NAMALWA (cell line): ENCODE data around the gene REPIN1.

Source experiments
- DNase-seq: peaks from one replicate; pipeline ENCODE4 v3.0.0-alpha.2; 2015; ENCODE audit warnings: low spot score

Gene REPIN1

DNA sequence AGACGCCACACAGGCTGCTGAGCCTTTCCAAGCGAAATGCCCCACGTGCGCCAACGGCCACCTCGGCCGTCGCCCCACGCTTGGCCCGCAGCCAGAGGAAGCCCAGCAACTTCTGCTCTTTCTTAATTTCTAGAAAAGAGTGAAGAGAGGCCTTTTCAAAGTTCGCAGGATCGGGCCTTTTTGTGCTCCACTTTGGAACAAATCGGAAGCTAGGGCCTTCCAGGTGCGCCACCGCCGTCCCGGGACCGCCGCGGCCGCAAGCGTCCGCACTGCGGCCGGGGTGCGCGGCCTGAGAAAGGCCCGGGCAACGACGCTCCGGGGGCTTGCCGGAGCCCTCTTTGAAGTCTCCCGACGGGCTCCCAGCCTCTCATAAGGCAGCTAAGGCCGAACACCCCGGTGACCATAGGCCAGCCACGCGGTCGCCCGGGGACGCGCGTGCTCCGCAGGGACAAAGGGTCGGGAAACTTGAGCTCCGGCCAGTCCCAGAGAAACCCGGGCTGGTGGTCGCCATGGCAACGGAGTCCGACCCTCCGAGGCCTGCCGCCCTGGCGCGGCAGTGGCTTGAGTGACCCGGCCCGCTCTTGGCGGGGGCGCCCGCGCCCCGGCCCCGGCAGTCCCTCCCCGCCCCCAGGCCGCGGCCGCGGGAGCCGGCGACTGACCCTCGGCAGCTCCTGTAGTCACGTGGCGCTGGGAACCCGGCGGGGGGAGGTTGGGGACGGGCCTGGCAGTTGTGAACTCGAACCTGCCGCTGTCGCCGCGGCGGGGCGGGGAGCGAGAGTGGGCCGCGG lies at the start of gene REPIN1:
Gene REPIN1, plus strand, starts transcription at position 727 of the 788 bp plus-strand sequence. CDS start 890 bp downstream, outside the sequence.
- peak; percentile 97 for DNase-seq

DNA sequence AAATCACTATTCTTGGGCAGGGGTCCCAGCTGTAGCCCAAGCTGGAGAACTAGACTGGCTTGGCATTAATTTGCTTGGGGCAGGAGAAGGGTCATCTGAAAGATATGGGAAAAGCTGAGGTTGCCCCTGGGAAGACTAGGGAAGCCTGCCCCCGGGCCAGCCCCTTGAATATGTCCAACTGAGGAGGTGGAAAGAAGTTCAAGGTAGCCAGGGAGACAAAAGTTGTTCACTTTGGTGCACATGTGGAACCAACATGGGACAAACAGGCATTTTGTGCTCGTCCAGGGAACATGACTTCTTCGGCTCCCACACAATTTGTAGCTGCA lies 46.9 kb upstream of the REPIN1 start:
- no peak for DNase-seq

DNA sequence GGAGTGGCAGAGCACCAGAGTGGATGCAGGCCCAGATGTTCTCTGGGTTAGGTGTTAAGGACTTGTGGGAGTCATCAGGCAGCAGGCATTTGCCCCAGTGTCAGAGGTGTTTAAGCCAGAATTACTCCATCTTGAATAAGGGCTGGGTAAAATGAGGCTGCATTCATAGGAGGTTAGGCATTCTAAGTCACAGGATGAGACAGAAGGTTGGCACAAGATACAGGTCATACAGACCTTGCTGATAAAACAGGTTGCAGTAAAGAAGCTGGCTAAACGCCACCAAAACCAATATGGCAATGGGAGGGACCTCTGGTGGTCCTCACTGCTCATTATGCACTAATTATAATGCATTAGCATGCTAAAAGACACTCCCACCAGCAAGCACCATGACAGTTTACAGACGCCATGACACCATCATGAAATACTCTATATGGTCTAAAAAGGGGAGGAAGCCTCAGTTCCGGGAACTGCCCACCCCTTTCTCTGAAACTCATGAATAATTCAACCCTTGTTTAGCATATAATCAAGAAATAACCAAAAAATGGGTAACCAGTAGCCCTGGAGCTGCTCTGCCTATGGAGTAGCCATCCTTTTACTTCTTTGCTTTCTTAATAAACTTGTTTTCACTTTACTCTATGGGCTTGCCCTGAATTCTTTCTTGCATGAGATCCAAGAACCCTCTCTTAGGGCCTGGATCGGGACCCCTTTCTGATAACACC lies 46.3 kb upstream of the REPIN1 start:
- DNase-seq: peak; percentile 89

DNA sequence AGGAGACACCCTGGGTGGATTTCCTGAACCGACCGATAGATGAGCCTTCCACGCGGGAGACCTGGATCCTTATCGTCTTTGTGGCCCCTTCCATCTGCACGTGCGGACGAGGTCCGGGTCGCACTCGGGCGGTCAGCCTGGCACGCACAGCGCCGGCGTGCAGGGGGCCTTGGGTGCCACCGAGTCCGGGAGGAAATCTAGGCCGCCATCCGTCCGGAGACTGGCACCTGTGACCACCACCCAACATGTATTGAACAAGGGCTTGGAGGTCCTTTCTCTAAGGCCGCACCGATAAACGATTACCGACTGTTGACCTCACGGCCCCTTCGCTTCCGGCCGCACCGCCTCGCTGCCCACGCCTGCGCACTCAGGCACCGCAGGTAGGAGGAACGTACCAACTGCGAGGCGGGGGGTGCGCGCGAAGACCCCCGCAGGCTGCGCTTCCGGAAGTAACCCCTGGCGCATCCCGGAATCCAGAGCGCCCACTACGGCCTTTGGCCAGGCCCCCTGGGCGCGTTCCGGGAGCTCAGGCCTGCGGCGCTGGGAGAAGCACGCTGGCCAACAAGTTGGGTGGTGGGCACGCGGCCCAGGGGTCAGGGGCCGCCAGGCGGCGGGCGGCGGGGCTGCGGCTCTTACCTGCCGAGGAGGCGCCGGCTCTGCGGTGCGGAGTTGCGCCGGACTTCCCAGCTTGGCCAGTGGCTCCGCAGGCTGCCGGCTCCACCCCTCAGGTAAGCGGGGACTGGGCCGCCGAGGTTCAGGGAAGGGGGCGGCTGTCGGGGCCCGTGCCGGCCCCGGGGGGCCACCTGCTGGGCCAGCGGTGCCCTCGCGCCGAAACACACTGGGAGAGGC lies 45.6 kb upstream of the REPIN1 start, which contains the start of the genes ACTR3C and LRRC61:
Gene ACTR3C, minus strand, starts transcription at position 713 of the 849 bp plus-strand sequence. CDS start 28,249 bp downstream, outside the sequence.
Gene LRRC61, plus strand, starts transcription at position 523 of the 849 bp plus-strand sequence. CDS start 13,507 bp downstream, outside the sequence.
- peak; percentile 54 for DNase-seq

DNA sequence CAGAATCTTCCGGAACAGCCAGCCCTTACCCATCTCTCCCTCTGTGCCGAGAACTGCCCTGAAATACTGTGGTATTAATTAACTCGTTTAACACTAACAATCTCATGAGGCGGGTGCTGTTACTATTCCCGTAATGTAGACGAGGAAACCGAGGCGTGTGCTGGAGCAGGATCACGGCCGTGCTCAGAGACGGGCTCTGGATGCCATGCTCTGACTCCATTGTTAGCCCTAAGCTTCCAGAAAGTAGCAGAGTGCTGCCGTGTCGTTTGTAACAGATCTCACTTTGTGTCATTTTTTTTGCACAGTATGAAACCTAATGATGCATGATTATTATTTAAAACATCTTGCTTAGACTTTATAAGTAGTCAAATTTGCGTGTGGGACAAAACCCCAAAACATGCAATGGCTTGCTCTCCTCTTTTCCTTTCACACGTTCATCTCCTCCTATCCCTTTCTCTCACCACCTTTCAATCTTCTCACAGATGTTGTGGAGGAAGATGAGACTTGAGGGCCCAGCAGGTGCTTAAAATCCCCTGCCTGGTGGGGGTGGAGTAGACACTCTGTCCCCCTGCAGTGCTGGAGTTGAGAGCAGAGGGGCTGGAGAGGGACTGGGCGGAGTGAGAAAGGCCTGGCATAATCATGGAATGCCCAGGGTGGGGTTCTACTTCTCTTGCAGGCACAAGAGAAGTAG lies 44.8 kb upstream of the REPIN1 start:
- peak; percentile 44 for DNase-seq

DNA sequence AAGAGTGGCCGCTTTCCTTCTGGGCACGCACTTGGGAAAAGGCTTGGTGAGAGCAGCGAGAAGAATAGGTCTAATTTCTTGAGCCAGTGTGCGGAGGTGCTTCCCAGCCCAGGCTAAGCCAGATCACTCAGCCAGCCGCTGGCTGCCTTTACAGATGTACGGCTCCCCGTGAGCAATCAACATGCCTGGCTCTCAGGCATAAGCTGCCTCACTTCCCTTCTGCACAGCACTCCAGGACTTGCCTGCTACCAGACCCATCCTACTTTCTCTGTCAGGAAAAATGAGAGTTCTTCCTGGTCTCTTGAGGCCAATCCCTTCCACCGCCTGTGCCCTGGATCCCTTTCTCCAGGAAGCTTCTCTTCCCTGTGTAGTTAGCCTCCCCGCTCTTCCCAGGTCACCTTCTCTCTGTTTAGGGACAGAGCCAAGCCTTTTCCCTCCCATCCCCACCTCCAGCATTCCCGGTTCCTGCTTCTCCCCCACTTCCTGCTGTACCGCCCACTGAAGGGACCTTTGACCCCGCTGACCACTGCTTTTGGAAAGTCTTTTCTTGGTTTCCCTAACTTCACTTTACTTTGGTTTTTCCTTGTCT lies 44.2 kb upstream of the REPIN1 start:
- no peak for DNase-seq

DNA sequence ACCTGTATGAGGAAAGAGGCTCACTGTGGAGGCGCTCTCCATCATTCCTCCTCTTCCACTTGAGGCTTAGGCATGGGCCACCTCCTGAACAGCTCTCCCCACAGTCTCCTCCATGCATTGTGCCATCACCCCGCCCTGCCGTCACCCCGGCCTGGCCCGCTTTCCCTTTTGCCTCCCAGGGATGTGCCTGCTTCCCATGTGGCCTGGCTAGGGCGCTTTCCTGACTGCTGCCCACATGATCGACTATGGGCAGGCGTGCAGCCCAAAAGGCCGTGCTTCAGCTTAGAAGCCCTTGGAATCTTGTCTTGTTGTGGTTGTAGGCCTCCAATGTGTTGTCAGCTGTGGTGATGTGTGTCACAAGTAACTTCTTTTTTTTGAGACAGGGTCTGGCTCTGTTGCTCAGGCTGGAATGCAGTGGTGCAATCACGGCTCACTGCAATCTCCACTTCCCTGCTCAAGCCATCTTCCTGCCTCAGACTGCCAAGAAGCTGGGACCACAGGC lies 43.5 kb upstream of the REPIN1 start:
- no peak for DNase-seq

DNA sequence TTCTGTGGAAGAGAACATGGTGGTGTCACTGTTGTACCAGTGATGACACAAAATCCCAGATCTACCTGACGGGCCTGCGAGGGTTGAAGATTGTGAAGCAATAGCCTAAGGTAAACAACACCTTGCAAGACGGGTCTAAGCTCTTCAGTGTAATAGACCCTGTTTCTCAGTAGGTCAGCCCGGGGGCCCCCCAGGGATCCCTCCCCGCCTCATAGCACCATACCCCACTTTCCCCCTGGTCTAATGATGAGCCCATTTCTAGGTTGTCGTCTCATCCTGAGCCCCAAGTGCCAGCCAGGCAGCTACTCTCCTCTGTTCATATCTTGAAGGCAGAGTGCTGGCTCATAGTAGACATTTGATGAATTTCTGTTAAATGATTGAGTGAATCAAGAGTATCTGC lies 42.7 kb upstream of the REPIN1 start:
- no peak for DNase-seq

DNA sequence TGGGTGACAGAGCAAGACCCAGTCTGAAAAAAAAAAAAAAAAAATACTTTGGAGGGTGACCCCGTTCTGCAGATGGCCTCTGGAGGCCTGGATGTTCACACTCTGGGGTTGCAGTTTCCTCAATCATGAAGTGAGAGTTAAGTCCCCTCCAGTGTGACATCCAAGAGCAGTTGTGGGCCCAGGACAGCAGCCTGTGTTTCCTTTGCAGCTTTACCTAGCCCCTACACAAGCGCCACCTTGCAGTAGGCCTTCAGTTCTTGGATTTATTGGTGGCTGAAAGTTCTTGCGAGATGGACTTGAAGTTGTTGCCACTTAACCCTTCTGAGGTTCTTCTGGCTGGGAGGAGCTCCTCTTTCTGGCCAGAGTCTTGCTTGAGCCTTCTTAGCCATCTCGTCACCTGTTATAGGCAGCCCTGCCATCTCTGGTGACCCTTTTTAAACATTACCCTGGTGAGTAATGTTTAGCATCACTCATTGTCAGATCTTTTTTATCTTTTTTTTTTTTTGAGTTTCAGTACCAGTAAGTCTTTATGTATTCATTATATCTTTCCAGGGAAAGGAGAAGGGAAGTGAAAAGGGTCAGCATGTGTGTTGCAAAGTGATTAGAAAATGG lies 41.9 kb upstream of the REPIN1 start:
- no peak for DNase-seq

DNA sequence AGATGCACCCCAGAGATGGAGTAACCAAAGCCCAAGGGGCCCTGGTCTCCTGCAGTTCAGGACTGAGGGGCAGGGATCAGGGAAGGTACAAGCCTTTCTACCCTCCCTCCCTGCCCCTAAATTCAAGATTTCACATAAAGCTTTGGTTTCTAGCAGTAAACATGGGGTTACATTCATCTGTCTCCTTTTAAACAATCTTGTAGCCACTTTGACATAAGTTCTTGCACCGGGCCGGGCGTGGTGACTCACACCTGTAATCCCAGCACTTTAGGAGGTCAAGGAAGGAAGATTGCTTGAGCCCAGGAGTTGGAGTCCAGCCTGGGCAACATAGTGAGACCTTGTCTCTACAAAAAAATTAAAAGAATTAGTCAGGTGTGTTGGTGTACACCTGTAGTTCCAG lies 41.3 kb upstream of the REPIN1 start:
- DNase-seq: no peak

DNA sequence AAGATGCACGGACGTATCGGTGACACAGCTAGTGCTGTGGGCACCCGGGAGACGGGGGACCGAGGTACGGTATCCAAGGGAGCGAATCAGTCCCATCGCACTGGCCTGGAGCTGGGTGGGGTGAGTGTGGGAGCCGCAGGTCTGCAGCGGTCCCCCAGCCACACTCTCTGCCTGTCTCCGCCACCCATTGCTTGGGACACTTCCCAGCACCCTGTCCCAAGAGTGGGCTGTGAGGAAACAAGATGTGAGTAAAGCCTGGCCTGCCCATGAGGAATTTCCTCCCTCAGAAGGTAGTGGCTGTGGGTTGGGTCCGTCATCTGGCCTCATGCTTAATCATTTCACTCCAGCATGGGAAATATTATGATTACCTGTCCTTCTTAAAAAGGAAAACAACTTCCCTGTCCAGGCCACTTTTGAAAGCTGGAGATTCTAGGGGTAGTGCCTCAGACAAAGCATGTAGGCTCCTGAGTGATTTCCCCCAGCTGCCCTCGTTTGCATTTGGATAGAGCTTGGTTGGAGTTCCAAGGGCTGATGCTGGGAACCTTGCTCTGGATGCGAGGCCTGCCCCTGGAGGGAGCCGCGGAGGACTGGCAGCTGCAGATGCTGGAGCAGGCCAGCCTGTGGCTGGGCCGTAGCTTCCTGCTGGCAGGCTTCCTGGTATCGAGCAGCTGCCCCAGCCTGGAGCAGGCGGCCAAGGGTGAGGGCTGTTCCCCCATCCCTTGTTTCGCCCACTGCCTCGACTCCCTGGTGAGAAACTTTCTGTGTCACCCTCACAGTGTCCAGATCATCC lies 39.1 kb upstream of the REPIN1 start:
- DNase-seq: no peak

DNA sequence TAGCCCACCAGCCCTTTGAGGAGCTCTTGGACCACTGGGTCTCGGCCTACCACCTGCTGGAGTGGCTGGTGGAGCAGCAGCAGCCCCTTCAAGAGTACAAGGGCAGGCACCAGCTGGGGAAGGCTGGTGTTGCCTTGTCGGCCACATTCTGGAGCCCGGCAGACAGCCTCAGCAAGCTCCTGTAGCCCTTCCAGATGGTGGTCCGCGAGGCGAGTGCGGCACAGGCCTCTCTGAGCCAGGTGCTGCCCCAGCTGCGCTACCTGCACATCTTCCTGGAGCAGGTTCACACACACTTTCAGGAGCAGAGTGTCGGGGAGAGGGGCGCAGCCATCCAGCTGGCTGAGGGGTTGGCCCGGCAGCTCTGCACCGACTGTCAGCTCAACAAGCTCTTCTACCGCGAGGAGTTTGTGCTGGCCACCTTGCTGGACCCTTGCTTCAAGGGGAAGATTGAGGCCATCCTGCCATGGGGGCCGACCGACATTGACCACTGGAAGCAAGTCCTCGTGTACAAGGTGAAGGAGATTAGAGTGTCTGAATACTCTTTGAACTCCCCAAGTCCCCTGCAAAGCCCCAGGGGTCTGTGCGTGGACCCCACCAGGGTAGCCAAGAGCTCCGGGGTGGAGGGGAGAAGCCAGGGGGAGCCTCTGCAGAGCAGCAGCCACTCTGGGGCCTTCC lies 38.3 kb upstream of the REPIN1 start:
- DNase-seq: no peak

DNA sequence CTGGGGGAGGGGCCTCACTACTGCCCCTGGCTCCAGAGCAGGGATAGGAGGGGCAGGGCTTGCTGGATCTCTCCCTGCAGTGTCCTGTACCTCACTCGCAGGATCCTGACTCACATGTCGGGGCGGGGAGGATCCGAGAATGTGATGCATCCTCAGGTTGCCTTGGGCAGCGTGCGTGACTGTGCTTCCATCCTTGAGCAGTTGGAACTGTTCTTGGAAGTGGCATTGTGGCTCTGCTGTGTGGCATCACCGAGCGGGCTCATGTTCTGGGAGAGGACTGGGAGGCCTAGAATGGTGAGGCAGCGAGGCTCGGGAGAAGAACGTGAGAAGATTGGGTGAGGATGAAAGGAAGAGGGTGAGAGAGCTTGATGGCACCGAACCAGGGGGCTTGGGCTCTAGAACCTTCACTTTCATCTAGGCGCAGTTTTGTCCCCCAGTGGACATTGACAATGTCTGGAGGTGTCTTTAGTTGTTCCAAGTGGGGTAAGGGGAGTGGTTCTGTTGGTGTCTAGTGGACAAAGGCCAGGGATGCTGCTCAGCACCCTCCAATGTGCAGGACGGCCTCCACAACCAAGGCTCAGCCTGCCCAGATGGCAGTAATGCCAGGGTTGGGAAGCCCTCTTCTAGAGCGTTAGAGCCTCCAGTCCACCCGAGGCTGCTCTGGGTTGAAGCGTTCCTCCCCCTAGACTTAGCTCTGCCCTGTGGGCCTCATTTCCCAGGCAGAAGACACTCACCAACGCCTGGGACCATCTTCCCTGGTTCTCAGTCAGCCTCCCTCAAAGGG lies 35.6 kb upstream of the REPIN1 start:
- no peak for DNase-seq

DNA sequence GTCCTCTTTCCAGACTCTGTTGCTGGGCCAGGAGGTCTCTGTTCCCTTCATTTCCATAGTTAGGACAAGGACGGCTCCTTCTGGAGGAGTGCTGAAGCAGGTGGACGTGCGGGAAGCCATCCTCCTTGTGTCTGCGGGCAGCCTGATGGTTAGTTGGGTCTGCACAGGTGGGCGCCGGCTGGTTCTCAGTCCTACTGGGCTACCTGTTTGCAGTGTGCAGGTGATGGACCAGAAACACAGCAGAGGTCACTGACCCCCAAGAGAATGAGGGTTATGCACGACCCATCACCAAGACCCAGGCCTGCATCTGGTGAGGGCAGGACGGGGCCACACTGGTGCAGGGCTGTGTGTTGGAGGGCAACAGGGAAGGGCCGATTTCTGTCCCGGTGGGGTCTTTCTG lies 35.0 kb upstream of the REPIN1 start:
- DNase-seq: no peak

DNA sequence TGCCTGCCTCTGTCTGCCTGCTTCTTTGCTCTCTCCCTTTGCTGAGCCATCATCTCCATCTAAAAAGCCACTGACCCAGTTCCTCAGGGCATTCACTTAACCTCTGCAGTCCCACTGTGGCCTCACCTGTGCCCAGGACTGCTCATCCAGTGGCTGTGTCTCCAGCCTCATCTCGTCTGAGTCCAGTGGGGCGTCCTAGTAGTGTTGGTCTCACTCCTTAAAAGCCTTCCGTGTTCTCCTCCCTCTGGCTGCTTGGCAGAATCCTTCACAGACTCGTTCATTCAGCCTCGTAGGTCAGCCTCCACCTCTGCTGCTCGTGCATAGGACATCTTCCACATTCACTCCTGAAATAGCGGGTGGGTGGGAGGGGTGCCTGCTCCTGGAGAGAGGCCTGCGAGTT lies 34.5 kb upstream of the REPIN1 start:
- DNase-seq: no peak

DNA sequence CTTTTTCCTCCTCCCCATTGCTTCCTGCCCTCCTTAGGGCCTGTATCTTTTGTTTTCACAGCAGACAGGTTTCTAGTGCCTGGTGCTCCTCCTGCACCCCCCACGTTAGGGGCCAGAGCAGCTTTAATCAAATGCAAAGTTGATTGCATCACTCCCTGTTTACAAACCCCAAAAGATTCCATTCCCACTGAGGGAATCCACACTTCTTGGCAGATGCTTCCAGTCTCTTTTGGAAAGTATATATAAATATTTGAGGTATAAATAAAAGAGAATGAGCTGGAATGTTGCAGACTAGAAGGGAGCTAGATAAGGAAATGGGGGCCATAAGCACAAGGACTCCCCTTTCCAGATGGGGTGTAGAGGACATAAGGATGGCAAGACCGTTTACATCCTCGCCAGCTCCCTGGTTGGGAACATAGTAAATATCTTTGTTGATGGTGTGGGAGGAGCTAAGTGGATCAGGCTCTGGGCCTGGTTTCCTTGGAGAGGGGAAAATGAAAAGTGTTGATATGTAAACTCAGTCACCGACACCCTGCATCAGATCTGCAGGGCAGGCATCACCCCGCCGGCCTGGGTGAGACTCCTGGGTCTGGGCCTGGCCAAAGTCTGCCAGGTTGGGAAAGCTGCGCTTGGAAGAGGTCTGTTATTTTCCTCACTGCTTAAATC lies 33.4 kb upstream of the REPIN1 start:
- no peak for DNase-seq

DNA sequence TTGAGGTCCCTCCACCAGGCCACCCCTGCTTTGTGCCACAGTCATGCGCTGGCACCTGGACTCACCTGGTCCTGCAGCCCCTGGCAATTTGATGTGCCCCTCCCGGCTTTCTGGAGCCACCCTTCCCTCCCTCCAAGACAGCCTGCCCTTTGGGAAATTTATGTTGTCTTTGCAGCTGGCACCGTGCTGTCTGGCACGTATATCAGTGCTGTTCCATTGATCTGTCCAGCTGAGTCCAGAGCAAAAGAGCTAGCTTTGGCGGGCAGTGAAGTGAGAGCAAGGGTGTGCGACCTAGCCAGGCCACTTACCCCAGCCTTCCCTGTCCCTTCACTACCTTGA lies 32.9 kb upstream of the REPIN1 start:
- DNase-seq: no peak

DNA sequence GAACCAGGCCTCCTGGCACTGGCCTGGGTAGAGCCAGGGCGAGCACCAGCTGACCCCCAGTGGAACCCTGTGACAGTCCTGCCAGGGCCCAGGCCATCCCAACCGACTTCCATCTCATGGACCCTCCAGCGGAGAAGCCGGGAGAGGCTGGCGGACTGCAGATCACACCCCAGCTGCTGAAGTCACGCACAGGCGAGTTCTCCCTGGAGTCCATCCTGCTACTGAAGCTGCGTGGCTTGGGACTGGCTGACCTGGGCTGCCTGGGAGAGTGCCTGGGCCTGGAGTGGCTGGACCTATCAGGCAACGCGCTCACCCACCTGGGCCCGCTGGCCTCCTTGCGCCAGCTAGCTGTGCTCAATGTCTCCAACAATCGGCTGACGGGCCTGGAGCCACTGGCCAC lies 31.9 kb upstream of the REPIN1 start:
- no peak for DNase-seq
